GM23338 (cell line): ENCODE results near the gene MBOAT7. TPM values are rescaled to one million over a fixed set of nuclear protein-coding genes. Genes with fewer than 3 reads are reported as not detected.

ENCODE experiments used
- ATAC-seq: fragments of 200-7000 bp; cut with Tn5 transposase; 3 replicates; pipeline ENCODE4 v1.9.1; 2020
- DNase-seq: peaks from one replicate; pipeline ENCODE4 v3.0.0-alpha.2; 2015; ENCODE audit warnings: low spot score
- H2AFZ ChIP-seq: fragments of 200-600 bp; sonication (generic); 2 replicates; pipeline ENCODE4 v1.8.0; 2016; ENCODE audit warnings: antibody characterized with exemption, mild to moderate bottlenecking, moderate library complexity
- H3F3A ChIP-seq: fragments of 200-600 bp; sonication (generic); replicated peaks from 2 replicates; pipeline ENCODE4 v1.8.0; 2017; ENCODE audit warnings: antibody characterized with exemption, mixed run types, low read depth
- H3K27ac ChIP-seq: fragments of 200-600 bp; sonication (generic); 2 replicates; pipeline ENCODE4 v1.6.1; 2016; ENCODE audit warnings: low read depth
- H3K27me3 ChIP-seq: fragments of 200-600 bp; sonication (generic); 2 replicates; pipeline ENCODE4 v1.8.0; 2016; ENCODE audit warnings: mild to moderate bottlenecking, mixed run types, moderate library complexity; ENCODE audit not compliant: insufficient read depth
- H3K36me3 ChIP-seq: fragments of 200-600 bp; sonication (generic); 2 replicates; pipeline ENCODE4 v1.8.0; 2016; ENCODE audit warnings: mild to moderate bottlenecking; ENCODE audit not compliant: insufficient read depth
- H3K4me1 ChIP-seq: fragments of 200-600 bp; sonication (generic); 2 replicates; pipeline ENCODE4 v1.8.0; 2016; ENCODE audit warnings: mild to moderate bottlenecking, moderate library complexity; ENCODE audit not compliant: insufficient read depth
- H3K4me2 ChIP-seq: fragments of 200-600 bp; sonication (generic); 2 replicates; pipeline ENCODE4 v1.7.1; 2017; ENCODE audit warnings: mixed run types
- H3K4me3 ChIP-seq: fragments of 200-600 bp; sonication (generic); 2 replicates; pipeline ENCODE4 v1.6.1; 2016; ENCODE audit warnings: mixed run types
- H3K79me2 ChIP-seq: fragments of 200-600 bp; sonication (generic); replicated peaks from 2 replicates; pipeline ENCODE4 v1.8.0; 2017; ENCODE audit warnings: mild to moderate bottlenecking; ENCODE audit not compliant: insufficient read depth
- H3K9me2 ChIP-seq: fragments of 200-600 bp; sonication (generic); 2 replicates; pipeline ENCODE4 v1.8.0; 2017; ENCODE audit not compliant: insufficient read depth
- H4K20me1 ChIP-seq: fragments of 200-600 bp; sonication (generic); replicated peaks from 2 replicates; pipeline ENCODE4 v1.8.0; 2017; ENCODE audit warnings: mild to moderate bottlenecking; ENCODE audit not compliant: insufficient read depth
- H3K27ac Mint-ChIP-seq: 2 replicates; pipeline ENCODE4 v1.8.0; 2020; ENCODE audit warnings: inconsistent platforms, mild to moderate bottlenecking, moderate library complexity, mixed read lengths
- H3K27me3 Mint-ChIP-seq: 3 replicates; pipeline ENCODE4 v1.8.0; 2022; ENCODE audit warnings: low read depth, mild to moderate bottlenecking, moderate library complexity, mixed read lengths, inconsistent platforms; ENCODE audit not compliant: insufficient read depth, poor library complexity
- H3K36me3 Mint-ChIP-seq: 3 replicates; pipeline ENCODE4 v1.8.0; 2021; ENCODE audit warnings: low read depth, mild to moderate bottlenecking, inconsistent platforms, moderate library complexity, mixed read lengths
- H3K4me1 Mint-ChIP-seq: 3 replicates; pipeline ENCODE4 v1.8.0; 2020; ENCODE audit warnings: mild to moderate bottlenecking, inconsistent platforms, mixed read lengths
- H3K4me3 Mint-ChIP-seq: 3 replicates; pipeline ENCODE4 v1.8.0; 2021; ENCODE audit warnings: moderate library complexity, mild to moderate bottlenecking, inconsistent platforms, mixed read lengths
- H3K9me3 Mint-ChIP-seq: 3 replicates; pipeline ENCODE4 v1.8.0; 2020; ENCODE audit warnings: moderate library complexity, mild to moderate bottlenecking, inconsistent platforms, mixed read lengths
- CREB1 ChIP-seq: fragments of 250-450 bp; sonication (Bioruptor Pico); IDR thresholded peaks from 2 replicates; pipeline ENCODE4 v1.5.0; 2020; ENCODE audit warnings: low read depth, mild to moderate bottlenecking, moderate library complexity
- EZH2 ChIP-seq: fragments of 200-600 bp; sonication (generic); IDR thresholded peaks from one replicate; pipeline ENCODE4 v1.8.0; 2017; ENCODE audit warnings: antibody characterized with exemption, mild to moderate bottlenecking, low read depth; ENCODE audit not compliant: unreplicated experiment
- EZH2phosphoT487 ChIP-seq: fragments of 200-600 bp; sonication (generic); IDR thresholded peaks from one replicate; pipeline ENCODE4 v1.8.1; 2018; ENCODE audit warnings: antibody characterized with exemption; ENCODE audit not compliant: unreplicated experiment
- JUNB ChIP-seq: IDR thresholded peaks from one replicate; pipeline ENCODE4 v1.6.1; 2016; ENCODE audit warnings: antibody characterized with exemption; ENCODE audit not compliant: unreplicated experiment
- POLR2AphosphoS5 ChIP-seq: IDR thresholded peaks from 2 replicates; pipeline ENCODE4 v1.6.1; 2016; ENCODE audit warnings: antibody characterized with exemption, low read depth
- REST ChIP-seq: IDR thresholded peaks from one replicate; pipeline ENCODE4 v1.6.1; 2018; ENCODE audit warnings: antibody characterized with exemption; ENCODE audit not compliant: unreplicated experiment
- ZNF114 ChIP-seq: fragments of 250-450 bp; sonication (Bioruptor Pico); IDR thresholded peaks from 2 replicates; pipeline ENCODE4 v1.5.0; 2020; ENCODE audit warnings: mild to moderate bottlenecking, moderate library complexity
- ZNF331 ChIP-seq: fragments of 250-450 bp; sonication (Bioruptor Pico); IDR thresholded peaks from 2 replicates; pipeline ENCODE4 v1.5.0; 2020; ENCODE audit warnings: low read depth, mild to moderate bottlenecking, moderate library complexity
- polyA plus RNA-seq: library from polyadenylated mRNA; unstranded; fragments of >200 nt; fragmentation: Nextera tagmentation; extraction: Ambion mirVana; gene quantifications from 2 replicates; pipeline ENCODE4 v1.2.1, GENCODE V29; 2016
- total RNA-seq: library from RNA; depleted of rRNA; stranded (reverse); fragments of >200 nt; shearing (Covaris generic); gene quantifications from 2 replicates; pipeline ENCODE4 v1.2.3, GENCODE V29; 2014
- TF ChIP-seq, protein P1 (sequence below): fragments of 250-450 bp; sonication (Bioruptor Pico); IDR thresholded peaks from 2 replicates; pipeline ENCODE4 v1.5.0; 2020; ENCODE audit warnings: mild to moderate bottlenecking, moderate library complexity

The MBOAT7 gene
- total and polyA plus RNA-seq, 2 experiments from 2014 or later, result 77.8 to 184 TPM

- Mint-ChIP-seq H3K27ac (no peak overlapping the region; the same call in 1 of the 2 replicates), H3K36me3 (peaks cover 83% of the 10 kb centered on the region), H3K27me3 (peaks cover 13% of the 10 kb centered on the region), H3K4me1 (no peaks in the 10 kb centered on the region; the same call in 2 of the 3 replicates), H3K9me3 (no peaks in the 10 kb centered on the region; the same call in 2 of the 3 replicates), H3K4me3 (no peak overlapping the region)
- ATAC-seq, result no peak
- no peak for DNase-seq
- no peaks in the 10 kb centered on the region; the same call in 1 of the 2 replicates for H3F3A ChIP-seq
- peaks cover 16% of the 10 kb centered on the region for H4K20me1 ChIP-seq
- no peak overlapping the region for H3K27ac ChIP-seq
- H3K27me3 ChIP-seq, result no peaks in the 10 kb centered on the region
- no peaks in the 10 kb centered on the region for H3K4me1 ChIP-seq
- no peak overlapping the region for H3K4me3 ChIP-seq
- no peaks in the 10 kb centered on the region for H3K9me2 ChIP-seq
- peaks cover 27% of the 10 kb centered on the region for H3K36me3 ChIP-seq
- peaks cover 5% of the 10 kb centered on the region; the same call in 1 of the 2 replicates for H3K79me2 ChIP-seq
- TF ChIP-seq JUNB (no peak), ZNF331 (no peak), REST (no peak), EZH2 (no peak), POLR2AphosphoS5 (no peak), CREB1 (CRISPR knock-in tag) (no peak), EZH2phosphoT487 (no peak), ZNF114 (CRISPR knock-in tag) (no peak)
- TF ChIP-seq, protein P1, sequence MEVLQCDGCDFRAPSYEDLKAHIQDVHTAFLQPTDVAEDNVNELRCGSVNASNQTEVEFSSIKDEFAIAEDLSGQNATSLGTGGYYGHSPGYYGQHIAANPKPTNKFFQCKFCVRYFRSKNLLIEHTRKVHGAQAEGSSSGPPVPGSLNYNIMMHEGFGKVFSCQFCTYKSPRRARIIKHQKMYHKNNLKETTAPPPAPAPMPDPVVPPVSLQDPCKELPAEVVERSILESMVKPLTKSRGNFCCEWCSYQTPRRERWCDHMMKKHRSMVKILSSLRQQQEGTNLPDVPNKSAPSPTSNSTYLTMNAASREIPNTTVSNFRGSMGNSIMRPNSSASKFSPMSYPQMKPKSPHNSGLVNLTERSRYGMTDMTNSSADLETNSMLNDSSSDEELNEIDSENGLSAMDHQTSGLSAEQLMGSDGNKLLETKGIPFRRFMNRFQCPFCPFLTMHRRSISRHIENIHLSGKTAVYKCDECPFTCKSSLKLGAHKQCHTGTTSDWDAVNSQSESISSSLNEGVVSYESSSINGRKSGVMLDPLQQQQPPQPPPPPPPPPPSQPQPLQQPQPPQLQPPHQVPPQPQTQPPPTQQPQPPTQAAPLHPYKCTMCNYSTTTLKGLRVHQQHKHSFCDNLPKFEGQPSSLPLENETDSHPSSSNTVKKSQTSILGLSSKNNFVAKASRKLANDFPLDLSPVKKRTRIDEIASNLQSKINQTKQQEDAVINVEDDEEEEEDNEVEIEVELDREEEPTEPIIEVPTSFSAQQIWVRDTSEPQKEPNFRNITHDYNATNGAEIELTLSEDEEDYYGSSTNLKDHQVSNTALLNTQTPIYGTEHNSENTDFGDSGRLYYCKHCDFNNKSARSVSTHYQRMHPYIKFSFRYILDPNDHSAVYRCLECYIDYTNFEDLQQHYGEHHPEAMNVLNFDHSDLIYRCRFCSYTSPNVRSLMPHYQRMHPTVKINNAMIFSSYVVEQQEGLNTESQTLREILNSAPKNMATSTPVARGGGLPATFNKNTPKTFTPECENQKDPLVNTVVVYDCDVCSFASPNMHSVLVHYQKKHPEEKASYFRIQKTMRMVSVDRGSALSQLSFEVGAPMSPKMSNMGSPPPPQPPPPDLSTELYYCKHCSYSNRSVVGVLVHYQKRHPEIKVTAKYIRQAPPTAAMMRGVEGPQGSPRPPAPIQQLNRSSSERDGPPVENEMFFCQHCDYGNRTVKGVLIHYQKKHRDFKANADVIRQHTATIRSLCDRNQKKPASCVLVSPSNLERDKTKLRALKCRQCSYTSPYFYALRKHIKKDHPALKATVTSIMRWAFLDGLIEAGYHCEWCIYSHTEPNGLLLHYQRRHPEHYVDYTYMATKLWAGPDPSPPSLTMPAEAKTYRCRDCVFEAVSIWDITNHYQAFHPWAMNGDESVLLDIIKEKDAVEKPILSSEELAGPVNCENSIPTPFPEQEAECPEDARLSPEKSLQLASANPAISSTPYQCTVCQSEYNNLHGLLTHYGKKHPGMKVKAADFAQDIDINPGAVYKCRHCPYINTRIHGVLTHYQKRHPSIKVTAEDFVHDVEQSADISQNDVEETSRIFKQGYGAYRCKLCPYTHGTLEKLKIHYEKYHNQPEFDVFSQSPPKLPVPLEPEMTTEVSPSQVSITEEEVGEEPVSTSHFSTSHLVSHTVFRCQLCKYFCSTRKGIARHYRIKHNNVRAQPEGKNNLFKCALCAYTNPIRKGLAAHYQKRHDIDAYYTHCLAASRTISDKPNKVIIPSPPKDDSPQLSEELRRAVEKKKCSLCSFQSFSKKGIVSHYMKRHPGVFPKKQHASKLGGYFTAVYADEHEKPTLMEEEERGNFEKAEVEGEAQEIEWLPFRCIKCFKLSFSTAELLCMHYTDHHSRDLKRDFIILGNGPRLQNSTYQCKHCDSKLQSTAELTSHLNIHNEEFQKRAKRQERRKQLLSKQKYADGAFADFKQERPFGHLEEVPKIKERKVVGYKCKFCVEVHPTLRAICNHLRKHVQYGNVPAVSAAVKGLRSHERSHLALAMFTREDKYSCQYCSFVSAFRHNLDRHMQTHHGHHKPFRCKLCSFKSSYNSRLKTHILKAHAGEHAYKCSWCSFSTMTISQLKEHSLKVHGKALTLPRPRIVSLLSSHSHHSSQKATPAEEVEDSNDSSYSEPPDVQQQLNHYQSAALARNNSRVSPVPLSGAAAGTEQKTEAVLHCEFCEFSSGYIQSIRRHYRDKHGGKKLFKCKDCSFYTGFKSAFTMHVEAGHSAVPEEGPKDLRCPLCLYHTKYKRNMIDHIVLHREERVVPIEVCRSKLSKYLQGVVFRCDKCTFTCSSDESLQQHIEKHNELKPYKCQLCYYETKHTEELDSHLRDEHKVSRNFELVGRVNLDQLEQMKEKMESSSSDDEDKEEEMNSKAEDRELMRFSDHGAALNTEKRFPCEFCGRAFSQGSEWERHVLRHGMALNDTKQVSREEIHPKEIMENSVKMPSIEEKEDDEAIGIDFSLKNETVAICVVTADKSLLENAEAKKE, result no peak
- H2AFZ ChIP-seq, result no peak overlapping the region
- no peak overlapping the region for H3K4me2 ChIP-seq
These were observed 41.7 kb downstream of the MBOAT7 start for GRCh38 chr19:54147676-54148075.
